GM18526 (cell line): ENCODE data around the gene HNF4A.

Experiments used
- POLR2A ChIP-seq: IDR thresholded peaks from 3 replicates; pipeline ENCODE4 v1.6.1; 2011; ENCODE audit not compliant: insufficient read length; ENCODE audit errors: extremely low read depth

Gene HNF4A

GRCh38 chr20:44448753-44449546 is 93.5 kb downstream of the HNF4A start:
- no peak for TF ChIP-seq POLR2A

- no peak for TF ChIP-seq POLR2A
Measured at GRCh38 chr20:44449864-44450263, 94.4 kb downstream of the HNF4A start.

GRCh38 chr20:44450281-44450889 is 94.9 kb downstream of the HNF4A start:
- TF ChIP-seq POLR2A = no peak

- no peak for TF ChIP-seq POLR2A
Measured at GRCh38 chr20:44450903-44451450, 95.5 kb downstream of the HNF4A start.

GRCh38 chr20:44454306-44454963 is 98.9 kb downstream of the HNF4A start:
- TF ChIP-seq POLR2A = no peak

- TF ChIP-seq POLR2A = no peak
Measured at GRCh38 chr20:44455126-44455525, 99.6 kb downstream of the HNF4A start.

GRCh38 chr20:44456611-44457010 is 101.1 kb downstream of the HNF4A start:
- no peak for TF ChIP-seq POLR2A

GRCh38 chr20:44457016-44457415 is 101.5 kb downstream of the HNF4A start:
- no peak for TF ChIP-seq POLR2A

GRCh38 chr20:44459271-44459670 is 103.8 kb downstream of the HNF4A start:
- no peak for TF ChIP-seq POLR2A

- no peak for TF ChIP-seq POLR2A
Measured at GRCh38 chr20:44460795-44461141, 105.3 kb downstream of the HNF4A start.

GRCh38 chr20:44461142-44461802 is 105.8 kb downstream of the HNF4A start:
- TF ChIP-seq POLR2A = no peak

- no peak for TF ChIP-seq POLR2A
Measured at GRCh38 chr20:44461803-44462174, 106.3 kb downstream of the HNF4A start.

GRCh38 chr20:44463466-44463865 is 108.0 kb downstream of the HNF4A start:
- TF ChIP-seq POLR2A = no peak

- no peak for TF ChIP-seq POLR2A
Measured at GRCh38 chr20:44464514-44464913, 109.0 kb downstream of the HNF4A start.

GRCh38 chr20:44465001-44465560 is 109.6 kb downstream of the HNF4A start:
- TF ChIP-seq POLR2A = no peak
